ENCODE measurements around the gene DTWD2. TPM values are rescaled to one million over a fixed set of nuclear protein-coding genes. Genes with fewer than 3 reads are reported as not detected.

DTWD2 gene
- total and polyA plus RNA-seq, 2 of the 4 experiments (the other 2 are of a cell fraction), result 1.2 to 1.8 TPM

DNA sequence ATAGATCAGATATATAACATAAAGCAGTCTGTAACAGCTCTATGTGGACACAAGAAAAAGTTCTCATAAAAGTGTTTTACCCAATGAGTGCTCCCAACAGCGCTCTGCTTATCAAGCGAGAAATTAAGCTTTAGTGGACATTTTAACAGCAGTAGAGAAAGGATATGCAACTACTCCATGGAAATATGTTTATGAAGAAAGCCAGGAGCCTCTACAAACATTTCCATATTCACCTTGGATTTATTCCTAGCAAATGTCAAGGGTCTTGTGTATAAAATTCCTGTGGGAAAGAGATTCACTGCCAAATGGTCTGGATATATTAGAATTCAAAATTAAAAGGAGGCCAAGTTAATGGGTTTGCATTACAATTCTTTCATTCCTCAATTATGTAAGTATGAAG lies 66.5 kb downstream of the DTWD2 start:
- no peaks in the 10 kb centered on the region for H3K27me3 ChIP-seq (ENCODE audit: control insufficient read depth, insufficient read depth, low read length)
- H3K36me3 ChIP-seq (ENCODE audit: control insufficient read depth, insufficient read depth, low read length), result no peaks in the 10 kb centered on the region
- intact Hi-C loops (cut with micrococcal nuclease), result no loop called here
- H2AFZ ChIP-seq (replicated peaks; ENCODE audit: low read length, poor library complexity), result no peak overlapping the region
- H3K79me1 ChIP-seq (ENCODE audit: low read depth in 1 of 2, low read length in 2 of 2), result no peaks in the 10 kb centered on the region
- in situ Hi-C loops (cut with MboI; ENCODE audit: low sequenced_read_pairs), result no loop called here
- H3K4ac ChIP-seq (ENCODE audit: low read depth, low read length), result no peak overlapping the region
- no peak overlapping the region for H2BK120ac ChIP-seq (ENCODE audit: low read depth, low read length)
- H3K9me3 ChIP-seq (ENCODE audit: control insufficient read depth, insufficient read depth, low read length), result no peaks in the 10 kb centered on the region
- no peaks in the 10 kb centered on the region for H3K9me1 ChIP-seq (ENCODE audit: insufficient read depth, low read length)
- no peak overlapping the region for H2BK15ac ChIP-seq (ENCODE audit: low read depth, low read length)
- H3K18ac ChIP-seq (ENCODE audit: low read depth, low read length), result no peak overlapping the region
- no TSS peak for BruUV-seq (replicated peaks)
- WGBS, 2 experiments (ENCODE audit: extremely low coverage in 2 of 2, insufficient read length in 1 of 2), result no CpG with 5 or more reads among the region's 2 CpGs
- no peak overlapping the region for H2AK9ac ChIP-seq (replicated peaks; ENCODE audit: low read depth, low read length, poor library complexity)
- ChIA-PET CTCF (no interaction called here), POLR2A (ENCODE audit: unreplicated experiment) (no interaction called here)
- H2BK20ac ChIP-seq (ENCODE audit: low read depth, low read length), result no peak overlapping the region
- no peaks in the 10 kb centered on the region for H3K4me1 ChIP-seq (ENCODE audit: control insufficient read depth, insufficient read depth, low read length)
- no peak overlapping the region for H2AK5ac ChIP-seq (ENCODE audit: low read depth, low read length)
- ATAC-seq (ENCODE audit: low read depth) (peak; percentile 30), DNase-seq (peak; percentile 18)
- no peak overlapping the region for H4K91ac ChIP-seq (ENCODE audit: insufficient read depth, low read depth, low read length)
- H3K14ac ChIP-seq (replicated peaks; ENCODE audit: low read depth, low read length), result no peak overlapping the region
- no peak overlapping the region for H3K9ac ChIP-seq (ENCODE audit: low read depth, low read length)
- H3K27ac ChIP-seq (ENCODE audit: insufficient read depth, low read length), result no peak overlapping the region
- TF ChIP-seq RCOR1 (IDR thresholded peaks at IDR 0.05; ENCODE audit: insufficient replicate concordance, low read length) (no peak), MAFK (IDR thresholded peaks at IDR 0.05; ENCODE audit: low read depth, low read length) (no peak), RAD21 (IDR thresholded peaks at IDR 0.05; ENCODE audit: low read length) (no peak), MAZ (IDR thresholded peaks at IDR 0.05; ENCODE audit: borderline replicate concordance, low read depth, low read length) (no peak), RFX5 (IDR thresholded peaks at IDR 0.05; ENCODE audit: low read depth, low read length) (no peak), FOS (IDR thresholded peaks at IDR 0.05; ENCODE audit: low read depth, low read length) (no peak), USF2 (IDR thresholded peaks at IDR 0.05; ENCODE audit: low read depth, low read length) (no peak)
- TF ChIP-seq, protein P1, sequence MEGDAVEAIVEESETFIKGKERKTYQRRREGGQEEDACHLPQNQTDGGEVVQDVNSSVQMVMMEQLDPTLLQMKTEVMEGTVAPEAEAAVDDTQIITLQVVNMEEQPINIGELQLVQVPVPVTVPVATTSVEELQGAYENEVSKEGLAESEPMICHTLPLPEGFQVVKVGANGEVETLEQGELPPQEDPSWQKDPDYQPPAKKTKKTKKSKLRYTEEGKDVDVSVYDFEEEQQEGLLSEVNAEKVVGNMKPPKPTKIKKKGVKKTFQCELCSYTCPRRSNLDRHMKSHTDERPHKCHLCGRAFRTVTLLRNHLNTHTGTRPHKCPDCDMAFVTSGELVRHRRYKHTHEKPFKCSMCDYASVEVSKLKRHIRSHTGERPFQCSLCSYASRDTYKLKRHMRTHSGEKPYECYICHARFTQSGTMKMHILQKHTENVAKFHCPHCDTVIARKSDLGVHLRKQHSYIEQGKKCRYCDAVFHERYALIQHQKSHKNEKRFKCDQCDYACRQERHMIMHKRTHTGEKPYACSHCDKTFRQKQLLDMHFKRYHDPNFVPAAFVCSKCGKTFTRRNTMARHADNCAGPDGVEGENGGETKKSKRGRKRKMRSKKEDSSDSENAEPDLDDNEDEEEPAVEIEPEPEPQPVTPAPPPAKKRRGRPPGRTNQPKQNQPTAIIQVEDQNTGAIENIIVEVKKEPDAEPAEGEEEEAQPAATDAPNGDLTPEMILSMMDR (conservative IDR thresholded peaks at IDR 0.05; ENCODE audit: low read depth, low read length), result no peak
- H2BK5ac ChIP-seq (ENCODE audit: low read depth, low read length, poor library complexity, severe bottlenecking), result no peak overlapping the region
- H4K20me1 ChIP-seq (ENCODE audit: insufficient read depth, low read length), result no peaks in the 10 kb centered on the region
- no peak overlapping the region for H3K56ac ChIP-seq (ENCODE audit: extremely low read depth, insufficient read depth, low read length)
- no peak overlapping the region for H3K4me3 ChIP-seq (ENCODE audit: insufficient read depth, low read depth, low read length)
- H3K4me2 ChIP-seq (ENCODE audit: low read depth, low read length), result no peak overlapping the region
- H4K8ac ChIP-seq (ENCODE audit: low read depth in 2 of 2, low read length in 2 of 2), result no peak overlapping the region
- H3K23ac ChIP-seq (ENCODE audit: low read depth, low read length), result no peak overlapping the region
- no peak overlapping the region for H4K5ac ChIP-seq (ENCODE audit: low read depth, low read length)
- dilution Hi-C loops (cut with HindIII; ENCODE audit: low sequenced_read_pairs, unreplicated experiment), result no loop called here
